HEK293 (cell line): Measurements from ENCODE around the gene SPA17.

Experiments used
- IKZF3 ChIP-seq: fragments of 450-650 bp; IDR thresholded peaks from 2 replicates; pipeline ENCODE4 v1.5.0; 2018; ENCODE audit warnings: missing biosample characterization, mild to moderate bottlenecking, missing genetic modification characterization, moderate library complexity
- PBX3 ChIP-seq: sonication (generic); formaldehyde crosslinking; IDR thresholded peaks from 2 replicates; pipeline ENCODE4 v1.8.1; 2022; ENCODE audit warnings: mild to moderate bottlenecking, moderate library complexity, missing genetic modification reagents
- YY1 ChIP-seq: fragments of 450-650 bp; formaldehyde crosslinking; IDR thresholded peaks from 2 replicates; pipeline ENCODE4 v1.5.1; 2018; ENCODE audit warnings: missing biosample characterization, missing genetic modification characterization
- ZNF274 ChIP-seq, 2 experiments: fragments of 200-500 bp in 1 of 2; fragments of 450-650 bp in 1 of 2; sonication (Bioruptor generic) in 1 of 2; formaldehyde crosslinking in 1 of 2; IDR thresholded peaks; 2 replicates each; pipeline versions ENCODE4 v1.5.1 to v1.6.1; 2014 to 2016; ENCODE audit warnings: borderline replicate concordance in 1 of 2, inconsistent platforms in 1 of 2, low read length in 1 of 2, missing biosample characterization in 1 of 2, missing genetic modification characterization in 1 of 2
- ZNF302 ChIP-seq: fragments of 450-650 bp; formaldehyde crosslinking; IDR thresholded peaks from 2 replicates; pipeline ENCODE4 v1.5.1; 2016; ENCODE audit warnings: missing biosample characterization, missing genetic modification characterization, low read depth
- ZNF549 ChIP-seq: fragments of 450-650 bp; IDR thresholded peaks from 2 replicates; pipeline ENCODE4 v1.5.1; 2018; ENCODE audit warnings: missing biosample characterization, missing genetic modification characterization, mild to moderate bottlenecking, inconsistent platforms, moderate library complexity
- ZNF639 ChIP-seq: fragments of 450-650 bp; formaldehyde crosslinking; IDR thresholded peaks from 2 replicates; pipeline ENCODE4 v1.5.1; 2016; ENCODE audit warnings: missing biosample characterization, missing genetic modification characterization

GRCh38 chr11:124739479-124740276 lies 66.0 kb downstream of the SPA17 start, which contains the start of gene NRGN:
- TF ChIP-seq ZNF549 (tag by site-specific recombination) (no peak), ZNF639 (tag by site-specific recombination) (no peak), IKZF3 (tag by site-specific recombination) (no peak), ZNF274 (IDR thresholded peaks at IDR 0.05; ENCODE audit: low read length) (no peak), ZNF274 (tag by site-specific recombination; IDR thresholded peaks at IDR 0.05; ENCODE audit: borderline replicate concordance) (no peak), ZNF302 (no peak), PBX3 (CRISPR knock-in tag) (no peak), YY1 (tag by site-specific recombination) (no peak)
